ENCODE measurements around the gene APOBEC3F. TPM values are rescaled to one million over a fixed set of nuclear protein-coding genes. Genes with fewer than 3 reads are reported as not detected.
"Not testable (repeated sequence)": the region's sequence is repeated elsewhere in the genome, so short reads cannot be mapped to it uniquely, and the experiment has no call there.

APOBEC3F gene
- total RNA-seq, 2 experiments from 2014 or later, result 33.4 to 34.9 TPM

GRCh38 chr22:39029227-39029626 is 11.4 kb upstream of the APOBEC3F start:
- ChIA-PET POLR2A (no interaction called here), CTCF (interaction anchor here (0.8 to 2.0 kb wide), 2 partner anchors 42 to 89 kb away, joined by 3 to 4 read pairs; no protein-coding TSS in a partner anchor)
- no peaks in the 10 kb centered on the region for H3K9me3 Mint-ChIP-seq
- H3K36me3 Mint-ChIP-seq, result peaks cover 25% of the 10 kb centered on the region
- no peak overlapping the region for H3K4me3 Mint-ChIP-seq
- DNase-seq, result no peak
- H3K4me1 Mint-ChIP-seq (ENCODE audit: low read depth), result peaks cover 44% of the 10 kb centered on the region
- intact Hi-C loops (cut with micrococcal nuclease), result loop anchor here (5.0 kb wide), 1 partner anchor 63 kb away; no protein-coding TSS in a partner anchor
- H3K27me3 Mint-ChIP-seq, result no peaks in the 10 kb centered on the region
- H3K27ac Mint-ChIP-seq, result no peak overlapping the region

- POLR2A ChIA-PET, result no interaction called here
- Mint-ChIP-seq H3K27me3 (no peaks in the 10 kb centered on the region), H3K4me1 (ENCODE audit: low read depth) (peaks cover 30% of the 10 kb centered on the region), H3K27ac (no peak overlapping the region), H3K36me3 (peaks cover 16% of the 10 kb centered on the region), H3K9me3 (no peaks in the 10 kb centered on the region), H3K4me3 (no peak overlapping the region)
- intact Hi-C loops (cut with micrococcal nuclease), result no loop called here
- no peak for DNase-seq
- CTCF ChIA-PET, result no interaction called here
Measured at GRCh38 chr22:39030705-39031104, 10.0 kb upstream of the APOBEC3F start.

DNA sequence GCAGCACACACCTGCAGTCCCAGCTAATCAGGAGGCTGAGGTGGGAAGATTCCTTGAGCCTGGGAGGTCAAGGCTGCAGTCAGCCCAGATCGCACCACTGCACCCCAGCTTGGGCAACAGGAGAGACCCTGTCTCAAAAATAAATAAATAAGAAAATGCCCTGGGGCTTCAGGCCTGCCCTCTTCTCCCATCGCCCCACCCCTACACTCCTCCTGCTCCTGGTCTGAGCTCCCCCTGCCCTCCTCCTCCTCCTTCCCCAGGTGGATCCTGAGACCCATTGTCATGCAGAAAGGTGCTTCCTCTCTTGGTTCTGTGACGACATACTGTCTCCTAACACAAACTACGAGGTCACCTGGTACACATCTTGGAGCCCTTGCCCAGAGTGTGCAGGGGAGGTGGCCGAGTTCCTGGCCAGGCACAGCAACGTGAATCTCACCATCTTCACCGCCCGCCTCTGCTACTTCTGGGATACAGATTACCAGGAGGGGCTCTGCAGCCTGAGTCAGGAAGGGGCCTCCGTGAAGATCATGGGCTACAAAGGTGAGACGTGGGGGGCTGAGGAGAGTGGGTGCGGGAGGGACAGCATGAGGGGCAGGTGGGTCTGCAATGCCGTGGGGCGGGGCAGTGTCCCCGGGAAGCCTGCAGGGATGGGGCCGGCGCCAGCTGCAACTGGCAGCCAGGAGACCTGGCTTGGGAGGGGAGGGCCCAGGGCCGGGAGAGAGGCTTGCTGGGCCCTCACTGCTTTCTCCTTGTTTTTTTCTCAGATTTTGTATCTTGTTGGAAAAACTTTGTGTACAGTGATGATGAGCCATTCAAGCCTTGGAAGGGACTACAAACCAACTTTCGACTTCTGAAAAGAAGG is 9.0 kb upstream of the APOBEC3F start:
- peaks cover 24% of the 10 kb centered on the region for H3K4me1 Mint-ChIP-seq (ENCODE audit: low read depth)
- POLR2A ChIA-PET; H3K9me3 Mint-ChIP-seq; H3K27me3 Mint-ChIP-seq; DNase-seq; H3K4me3 Mint-ChIP-seq; intact Hi-C loops (cut with micrococcal nuclease); H3K27ac Mint-ChIP-seq: not testable (repeated sequence)
- CTCF ChIA-PET, result interaction anchor here (0.6 kb wide), 1 partner anchor 104 kb away, joined by 3 read pairs; no protein-coding TSS in a partner anchor
- H3K36me3 Mint-ChIP-seq, result peaks cover 14% of the 10 kb centered on the region

- H3K9me3 Mint-ChIP-seq, POLR2A ChIA-PET: not testable (repeated sequence)
- peak overlapping the region; percentile 38 for H3K27ac Mint-ChIP-seq
Measured at GRCh38 chr22:39037071-39037470, 3.6 kb upstream of the APOBEC3F start.

DNA sequence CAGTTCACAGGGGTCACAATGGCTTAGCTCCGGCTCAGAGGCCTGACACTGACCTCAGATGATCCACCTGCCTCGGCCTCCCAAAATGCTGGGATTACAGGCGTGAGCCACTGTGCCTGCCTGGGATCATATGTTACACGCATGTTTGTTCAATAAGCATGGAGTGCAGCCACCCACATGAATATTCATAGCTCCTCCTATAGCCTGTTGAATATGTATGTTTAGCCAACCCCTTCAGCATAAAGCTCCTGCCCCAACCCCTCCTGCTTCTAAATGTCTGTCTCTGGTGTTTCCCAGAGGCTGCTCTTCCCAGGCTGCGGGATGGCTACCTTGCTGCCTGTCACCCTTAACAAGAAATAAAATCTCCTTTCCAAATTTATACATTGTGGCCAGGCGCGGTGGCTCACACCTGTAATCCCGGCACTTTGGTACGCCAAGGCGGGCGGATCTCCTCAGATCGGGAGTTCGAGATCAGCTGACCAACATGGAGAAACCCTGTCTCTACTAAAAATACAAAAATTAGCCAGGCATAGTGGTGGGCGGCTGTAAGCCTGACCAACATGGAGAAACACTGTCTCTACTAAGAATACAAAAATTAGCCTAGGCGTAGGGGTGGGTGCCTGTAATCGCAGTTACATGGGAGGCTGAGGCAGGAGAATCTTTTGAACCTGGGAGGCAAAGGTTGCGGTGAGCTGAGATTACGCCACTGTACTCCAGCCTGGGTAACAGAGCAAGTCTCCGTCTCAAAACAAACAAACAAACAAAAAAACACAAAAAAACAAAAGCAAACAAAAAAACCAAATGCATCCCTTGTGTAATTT is 1.1 kb upstream of the APOBEC3F start:
- ChIA-PET POLR2A (no interaction called here), CTCF (interaction anchor here (0.6 to 1.3 kb wide), 4 partner anchors 12 to 78 kb away, joined by 3 to 5 read pairs (median 3); no protein-coding TSS in a partner anchor)
- H3K4me1 Mint-ChIP-seq (ENCODE audit: low read depth), result peaks cover 23% of the 10 kb centered on the region
- no peaks in the 10 kb centered on the region for H3K9me3 Mint-ChIP-seq
- H3K27ac Mint-ChIP-seq, result peak overlapping the region; percentile 69
- intact Hi-C loops (cut with micrococcal nuclease), result no loop called here
- peaks cover 2% of the 10 kb centered on the region for H3K36me3 Mint-ChIP-seq
- peak overlapping the region; percentile 68 for H3K4me3 Mint-ChIP-seq
- H3K27me3 Mint-ChIP-seq, result no peaks in the 10 kb centered on the region
- DNase-seq, result no peak

More at GRCh38 chr22:39037071-39037470, 3.6 kb upstream of the APOBEC3F start:
- DNase-seq; CTCF ChIA-PET; H3K4me3 Mint-ChIP-seq; intact Hi-C loops (cut with micrococcal nuclease); H3K27me3 Mint-ChIP-seq: not testable (repeated sequence)
- H3K36me3 Mint-ChIP-seq, result peaks cover 13% of the 10 kb centered on the region
- H3K4me1 Mint-ChIP-seq (ENCODE audit: low read depth), result peaks cover 23% of the 10 kb centered on the region

GRCh38 chr22:39040155-39040537 is 518 bp upstream of the APOBEC3F start:
- POLR2A ChIA-PET; H3K36me3 Mint-ChIP-seq; H3K9me3 Mint-ChIP-seq; intact Hi-C loops (cut with micrococcal nuclease); DNase-seq; H3K27me3 Mint-ChIP-seq: not testable (repeated sequence)
- Mint-ChIP-seq H3K4me1 (ENCODE audit: low read depth) (peaks cover 26% of the 10 kb centered on the region), H3K4me3 (peak overlapping the region; percentile 68), H3K27ac (peak overlapping the region; percentile 69)
- CTCF ChIA-PET, result interaction anchor here (0.6 to 1.1 kb wide), 3 partner anchors 11 to 77 kb away, joined by 3 read pairs; no protein-coding TSS in a partner anchor

DNA sequence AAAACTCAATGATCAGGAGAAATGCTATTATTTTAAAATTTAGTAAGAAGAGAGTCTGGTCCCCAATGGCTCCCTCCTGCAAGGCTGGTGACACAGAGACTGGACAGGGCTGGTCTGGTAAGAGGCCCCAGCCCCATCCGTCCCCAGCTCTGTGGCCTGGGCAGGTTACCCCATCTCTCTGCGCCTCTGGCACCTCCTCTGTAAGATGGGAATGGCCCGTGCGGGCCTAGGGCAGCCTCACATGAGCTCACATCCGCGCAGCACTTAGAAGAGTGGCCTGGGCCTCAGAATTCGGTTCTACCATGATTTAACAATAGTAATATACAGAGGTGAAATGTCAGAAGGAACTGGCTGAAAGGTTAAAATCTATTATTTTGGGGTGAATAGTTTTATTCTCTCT is 1.2 kb downstream of the APOBEC3F start:
- Mint-ChIP-seq H3K27ac (peak overlapping the region; percentile 91), H3K4me3 (peak overlapping the region; percentile 88), H3K9me3 (no peaks in the 10 kb centered on the region), H3K36me3 (peaks cover 7% of the 10 kb centered on the region), H3K4me1 (ENCODE audit: low read depth) (peaks cover 21% of the 10 kb centered on the region), H3K27me3 (no peaks in the 10 kb centered on the region)
- ChIA-PET CTCF (no interaction called here), POLR2A (interaction anchor here (0.6 kb wide), 1 partner anchor 26 kb away, joined by 3 read pairs; no protein-coding TSS in a partner anchor)
- DNase-seq, result no peak
- intact Hi-C loops (cut with micrococcal nuclease), result no loop called here

- DNase-seq; CTCF ChIA-PET; H3K27ac Mint-ChIP-seq; intact Hi-C loops (cut with micrococcal nuclease); H3K27me3 Mint-ChIP-seq; H3K36me3 Mint-ChIP-seq; H3K4me3 Mint-ChIP-seq; H3K9me3 Mint-ChIP-seq: not testable (repeated sequence)
- H3K4me1 Mint-ChIP-seq (ENCODE audit: low read depth), result peaks cover 16% of the 10 kb centered on the region
- POLR2A ChIA-PET, result interaction anchor here (0.7 kb wide), 1 partner anchor 26 kb away, joined by 4 read pairs; no protein-coding TSS in a partner anchor
Measured at GRCh38 chr22:39043063-39043462, 2.4 kb downstream of the APOBEC3F start.

GRCh38 chr22:39045136-39045535 is 4.5 kb downstream of the APOBEC3F start:
- POLR2A ChIA-PET; H3K27me3 Mint-ChIP-seq; DNase-seq; intact Hi-C loops (cut with micrococcal nuclease); CTCF ChIA-PET; H3K4me3 Mint-ChIP-seq; H3K36me3 Mint-ChIP-seq; H3K9me3 Mint-ChIP-seq: not testable (repeated sequence)
- Mint-ChIP-seq H3K27ac (peak overlapping the region; percentile 30), H3K4me1 (ENCODE audit: low read depth) (peaks cover 13% of the 10 kb centered on the region)

- H3K4me1 Mint-ChIP-seq (ENCODE audit: low read depth); H3K4me3 Mint-ChIP-seq; intact Hi-C loops (cut with micrococcal nuclease); H3K36me3 Mint-ChIP-seq; DNase-seq; H3K27me3 Mint-ChIP-seq; H3K9me3 Mint-ChIP-seq; H3K27ac Mint-ChIP-seq: not testable (repeated sequence)
- ChIA-PET POLR2A (interaction anchor here (0.7 kb wide), 1 partner anchor 49 kb away, joined by 3 read pairs; no protein-coding TSS in a partner anchor), CTCF (interaction anchor here (0.8 kb wide), 1 partner anchor 46 kb away, joined by 3 read pairs; no protein-coding TSS in a partner anchor)
Measured at GRCh38 chr22:39049486-39049885, 8.8 kb downstream of the APOBEC3F start.

GRCh38 chr22:39051844-39052495 is 11.3 kb downstream of the APOBEC3F start:
- H3K4me3 Mint-ChIP-seq; H3K27me3 Mint-ChIP-seq; intact Hi-C loops (cut with micrococcal nuclease); POLR2A ChIA-PET; CTCF ChIA-PET; H3K27ac Mint-ChIP-seq; H3K9me3 Mint-ChIP-seq; DNase-seq; H3K4me1 Mint-ChIP-seq (ENCODE audit: low read depth); H3K36me3 Mint-ChIP-seq: not testable (repeated sequence)

GRCh38 chr22:39055658-39056057 is 15.0 kb downstream of the APOBEC3F start:
- ChIA-PET POLR2A (no interaction called here), CTCF (no interaction called here)
- peaks cover 2% of the 10 kb centered on the region for H3K36me3 Mint-ChIP-seq
- no peaks in the 10 kb centered on the region for H3K4me1 Mint-ChIP-seq (ENCODE audit: low read depth)
- no peaks in the 10 kb centered on the region for H3K27me3 Mint-ChIP-seq
- no peak overlapping the region for H3K4me3 Mint-ChIP-seq
- no peak for DNase-seq
- H3K9me3 Mint-ChIP-seq, result no peaks in the 10 kb centered on the region
- H3K27ac Mint-ChIP-seq, result no peak overlapping the region
- intact Hi-C loops (cut with micrococcal nuclease), result no loop called here

Measured in activated CD4-positive, alpha-beta memory T cell treated with anti-CD3 and anti-CD28 coated beads for 36 hours (primary cell).